Transverse colon (tissue), 4 donors: ENCODE data around the gene PCNX1.

Source experiments
- CTCF ChIP-seq, 5 experiments: fragments of 200-600 bp in 3 of 5; fragments of 450-650 bp in 2 of 5; sonication (generic) in 3 of 5; IDR thresholded peaks; 1 replicate in 2 of 5; 2 replicates in 3 of 5; pipeline ENCODE4 v1.5.1; 2016 to 2017; ENCODE audit warnings: antibody characterized with exemption in 5 of 5, inconsistent platforms in 3 of 5, mild to moderate bottlenecking in 2 of 5, moderate library complexity in 1 of 5
- POLR2AphosphoS5 ChIP-seq, 3 donors: sonication (generic); formaldehyde crosslinking; IDR thresholded peaks; one replicate each; pipeline ENCODE4 v1.6.1; 2016; ENCODE audit warnings: antibody characterized with exemption in 3 of 3

- TF ChIP-seq CTCF (IDR thresholded peaks at IDR 0.05) = no peak
- no peak for TF ChIP-seq POLR2AphosphoS5 (IDR thresholded peaks at IDR 0.05)
Measured at GRCh38 chr14:71036433-71036832, 129.2 kb downstream of the PCNX1 start.
